ENCODE data around the gene MGRN1. TPM values are rescaled to one million over a fixed set of nuclear protein-coding genes. Genes with fewer than 3 reads are reported as not detected.

MGRN1 gene
- total and polyA plus RNA-seq, 2 of the 13 experiments (the other 11 are each of a cell fraction or from before 2014, with no cell fraction given), result 11.9 to 12.6 TPM

DNA sequence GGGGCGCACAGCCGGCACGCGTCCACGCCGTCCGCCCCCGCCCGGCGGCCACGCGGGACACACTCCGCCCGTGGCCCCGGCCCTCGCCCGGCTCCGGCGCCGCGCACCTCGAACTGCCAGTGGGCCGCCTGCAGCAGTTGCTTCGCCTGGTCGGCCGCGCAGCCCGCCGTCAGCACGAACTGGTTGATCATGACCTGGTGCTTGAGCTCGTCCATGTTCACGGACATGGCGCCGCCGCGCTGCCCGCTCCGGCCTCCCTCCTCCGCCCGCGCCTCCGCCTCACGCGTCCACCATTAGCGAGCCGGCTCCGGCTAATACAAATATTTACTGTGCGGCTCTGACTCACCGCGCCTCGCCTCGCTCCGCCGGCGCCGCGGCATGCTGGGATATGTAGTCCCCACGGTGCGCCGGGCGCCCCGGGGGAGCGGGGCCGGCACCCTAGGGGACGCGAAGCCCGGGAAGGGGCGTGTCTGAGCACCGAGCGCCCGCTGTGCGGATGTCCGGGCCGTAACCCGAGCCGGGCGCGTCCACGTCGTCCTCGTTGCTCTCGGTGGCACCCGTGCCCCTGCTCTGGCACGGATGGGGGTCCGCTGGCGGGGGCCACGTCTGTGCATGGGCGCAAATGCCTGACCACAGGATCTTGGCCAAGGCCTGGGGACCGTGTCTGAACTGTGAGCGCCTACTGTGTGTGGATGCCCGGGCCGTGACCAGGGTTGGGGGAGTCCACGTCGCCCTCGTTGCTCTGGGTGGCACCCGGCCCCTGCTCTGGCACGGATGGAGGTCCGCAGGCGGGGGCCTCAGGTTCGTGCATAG, 9.8 kb upstream of the MGRN1 start, which contains the start of gene UBALD1 (continued):
- TF ChIP-seq ZMAT3 (CRISPR knock-in tag; conservative IDR thresholded peaks at IDR 0.05), result no peak
- peak; percentile 97 for TF ChIP-seq SAP130 (CRISPR knock-in tag; IDR thresholded peaks at IDR 0.05; ENCODE audit: low read depth)
- TF ChIP-seq, protein P1, sequence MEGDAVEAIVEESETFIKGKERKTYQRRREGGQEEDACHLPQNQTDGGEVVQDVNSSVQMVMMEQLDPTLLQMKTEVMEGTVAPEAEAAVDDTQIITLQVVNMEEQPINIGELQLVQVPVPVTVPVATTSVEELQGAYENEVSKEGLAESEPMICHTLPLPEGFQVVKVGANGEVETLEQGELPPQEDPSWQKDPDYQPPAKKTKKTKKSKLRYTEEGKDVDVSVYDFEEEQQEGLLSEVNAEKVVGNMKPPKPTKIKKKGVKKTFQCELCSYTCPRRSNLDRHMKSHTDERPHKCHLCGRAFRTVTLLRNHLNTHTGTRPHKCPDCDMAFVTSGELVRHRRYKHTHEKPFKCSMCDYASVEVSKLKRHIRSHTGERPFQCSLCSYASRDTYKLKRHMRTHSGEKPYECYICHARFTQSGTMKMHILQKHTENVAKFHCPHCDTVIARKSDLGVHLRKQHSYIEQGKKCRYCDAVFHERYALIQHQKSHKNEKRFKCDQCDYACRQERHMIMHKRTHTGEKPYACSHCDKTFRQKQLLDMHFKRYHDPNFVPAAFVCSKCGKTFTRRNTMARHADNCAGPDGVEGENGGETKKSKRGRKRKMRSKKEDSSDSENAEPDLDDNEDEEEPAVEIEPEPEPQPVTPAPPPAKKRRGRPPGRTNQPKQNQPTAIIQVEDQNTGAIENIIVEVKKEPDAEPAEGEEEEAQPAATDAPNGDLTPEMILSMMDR (CRISPR knock-in tag; IDR thresholded peaks at IDR 0.05), result no peak
- TF ChIP-seq ZBTB37 (CRISPR knock-in tag; IDR thresholded peaks at IDR 0.05), result no peak
- TF ChIP-seq SP4 (CRISPR knock-in tag; IDR thresholded peaks at IDR 0.05), result no peak; the same call in 1 of the 2 replicates
- TF ChIP-seq ZMYM4 (CRISPR knock-in tag; IDR thresholded peaks at IDR 0.05), result 0 out of 2 replicates have a peak, but pooled peaks have one; percentile 20
- TF ChIP-seq HNRNPK (IDR thresholded peaks at IDR 0.05; ENCODE audit: low read depth, low read length, poor library complexity, severe bottlenecking), result peak; percentile 27
- TF ChIP-seq, protein P2, sequence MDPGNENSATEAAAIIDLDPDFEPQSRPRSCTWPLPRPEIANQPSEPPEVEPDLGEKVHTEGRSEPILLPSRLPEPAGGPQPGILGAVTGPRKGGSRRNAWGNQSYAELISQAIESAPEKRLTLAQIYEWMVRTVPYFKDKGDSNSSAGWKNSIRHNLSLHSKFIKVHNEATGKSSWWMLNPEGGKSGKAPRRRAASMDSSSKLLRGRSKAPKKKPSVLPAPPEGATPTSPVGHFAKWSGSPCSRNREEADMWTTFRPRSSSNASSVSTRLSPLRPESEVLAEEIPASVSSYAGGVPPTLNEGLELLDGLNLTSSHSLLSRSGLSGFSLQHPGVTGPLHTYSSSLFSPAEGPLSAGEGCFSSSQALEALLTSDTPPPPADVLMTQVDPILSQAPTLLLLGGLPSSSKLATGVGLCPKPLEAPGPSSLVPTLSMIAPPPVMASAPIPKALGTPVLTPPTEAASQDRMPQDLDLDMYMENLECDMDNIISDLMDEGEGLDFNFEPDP (CRISPR knock-in tag; conservative IDR thresholded peaks at IDR 0.05), result no peak; the same call in 1 of the 2 replicates
- TF ChIP-seq, protein P3, sequence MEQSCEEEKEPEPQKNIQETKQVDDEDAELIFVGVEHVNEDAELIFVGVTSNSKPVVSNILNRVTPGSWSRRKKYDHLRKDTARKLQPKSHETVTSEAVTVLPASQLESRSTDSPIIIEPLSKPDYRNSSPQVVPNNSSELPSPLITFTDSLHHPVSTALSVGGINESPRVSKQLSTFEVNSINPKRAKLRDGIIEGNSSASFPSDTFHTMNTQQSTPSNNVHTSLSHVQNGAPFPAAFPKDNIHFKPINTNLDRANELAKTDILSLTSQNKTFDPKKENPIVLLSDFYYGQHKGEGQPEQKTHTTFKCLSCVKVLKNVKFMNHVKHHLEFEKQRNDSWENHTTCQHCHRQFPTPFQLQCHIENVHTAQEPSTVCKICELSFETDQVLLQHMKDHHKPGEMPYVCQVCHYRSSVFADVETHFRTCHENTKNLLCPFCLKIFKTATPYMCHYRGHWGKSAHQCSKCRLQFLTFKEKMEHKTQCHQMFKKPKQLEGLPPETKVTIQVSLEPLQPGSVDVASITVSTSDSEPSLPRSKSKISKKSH (CRISPR knock-in tag; IDR thresholded peaks at IDR 0.05; ENCODE audit: borderline replicate concordance), result no peak
- TF ChIP-seq CREM (IDR thresholded peaks at IDR 0.05), result peak; percentile 77
- TF ChIP-seq CREM (CRISPR knock-in tag; IDR thresholded peaks at IDR 0.05), result no peak
- peak; percentile 91; the same call in 1 of the 2 replicates for TF ChIP-seq ZNF558 (CRISPR knock-in tag; IDR thresholded peaks at IDR 0.05; ENCODE audit: borderline replicate concordance)
- TF ChIP-seq RBAK (CRISPR knock-in tag; IDR thresholded peaks at IDR 0.05), result no peak
- TF ChIP-seq ZSCAN12 (CRISPR knock-in tag; IDR thresholded peaks at IDR 0.05), result no peak
- no peak for TF ChIP-seq ONECUT2 (CRISPR knock-in tag; IDR thresholded peaks at IDR 0.05)
- TF ChIP-seq ZNF577 (CRISPR knock-in tag; IDR thresholded peaks at IDR 0.05; ENCODE audit: borderline replicate concordance, low read depth), result no peak
- TF ChIP-seq KLF9 (CRISPR knock-in tag; IDR thresholded peaks at IDR 0.05; ENCODE audit: low read depth), result peak; percentile 41; the same call in 1 of the 2 replicates
- TF ChIP-seq TEAD2 (CRISPR knock-in tag; IDR thresholded peaks at IDR 0.05), result 0 out of 2 replicates have a peak, but pooled peaks have one; percentile 28
- peak; percentile 93; the same call in 1 of the 2 replicates for TF ChIP-seq KAT7 (CRISPR knock-in tag; IDR thresholded peaks at IDR 0.05; ENCODE audit: borderline replicate concordance)
- TF ChIP-seq ZNF772 (CRISPR knock-in tag; IDR thresholded peaks at IDR 0.05), result 0 out of 2 replicates have a peak, but pooled peaks have one; percentile 15
- TF ChIP-seq ZBTB42 (CRISPR knock-in tag; IDR thresholded peaks at IDR 0.05), result 0 out of 2 replicates have a peak, but pooled peaks have one; percentile 19
- 0 out of 2 replicates have a peak, but pooled peaks have one; percentile 36 for TF ChIP-seq EEA1 (CRISPR knock-in tag; IDR thresholded peaks at IDR 0.05; ENCODE audit: borderline replicate concordance)

All from HepG2 (cell line).